HG02678 (cell line): ENCODE data around the gene SIK3.

Source experiments
- ATAC-seq: cut with Tn5 transposase; IDR thresholded peaks from one replicate; pipeline ENCODE4 v1.9.1; 2021; ENCODE audit warnings: mild to moderate bottlenecking, moderate library complexity; ENCODE audit not compliant: unreplicated experiment

SIK3 gene

DNA sequence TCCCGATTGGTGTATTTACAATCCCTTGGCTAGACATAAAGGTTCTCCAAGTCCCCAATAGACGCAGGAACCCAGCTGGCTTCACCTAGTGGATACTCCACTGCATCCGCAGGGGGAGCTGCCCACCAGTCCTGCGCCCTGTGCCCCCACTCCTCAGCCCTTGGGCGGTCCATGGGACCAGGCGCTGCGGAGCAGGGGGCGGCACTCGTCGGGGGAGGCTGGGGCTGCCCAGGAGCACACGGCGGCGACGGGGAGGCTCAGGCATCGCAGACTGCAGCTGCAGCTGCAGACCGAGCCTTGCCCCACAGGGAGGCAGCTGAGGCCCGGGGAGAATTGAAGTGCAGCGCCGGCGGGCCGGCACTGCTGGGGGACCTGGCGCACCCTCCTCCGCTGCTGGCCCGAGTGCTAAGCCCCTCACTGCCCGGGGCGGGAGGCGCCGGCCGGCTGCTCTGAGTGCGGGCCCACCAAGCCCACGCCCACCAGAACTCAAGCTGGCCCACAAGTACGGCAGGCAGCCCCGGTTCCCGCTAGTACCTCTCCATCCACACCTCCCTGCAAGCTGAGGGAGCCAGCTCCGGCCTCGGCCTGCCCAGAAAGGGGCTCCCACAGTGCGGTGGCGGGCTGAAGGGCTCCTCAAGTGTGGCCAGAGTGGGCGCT, 12.2 kb upstream of the SIK3 start:
- no peak for ATAC-seq

DNA sequence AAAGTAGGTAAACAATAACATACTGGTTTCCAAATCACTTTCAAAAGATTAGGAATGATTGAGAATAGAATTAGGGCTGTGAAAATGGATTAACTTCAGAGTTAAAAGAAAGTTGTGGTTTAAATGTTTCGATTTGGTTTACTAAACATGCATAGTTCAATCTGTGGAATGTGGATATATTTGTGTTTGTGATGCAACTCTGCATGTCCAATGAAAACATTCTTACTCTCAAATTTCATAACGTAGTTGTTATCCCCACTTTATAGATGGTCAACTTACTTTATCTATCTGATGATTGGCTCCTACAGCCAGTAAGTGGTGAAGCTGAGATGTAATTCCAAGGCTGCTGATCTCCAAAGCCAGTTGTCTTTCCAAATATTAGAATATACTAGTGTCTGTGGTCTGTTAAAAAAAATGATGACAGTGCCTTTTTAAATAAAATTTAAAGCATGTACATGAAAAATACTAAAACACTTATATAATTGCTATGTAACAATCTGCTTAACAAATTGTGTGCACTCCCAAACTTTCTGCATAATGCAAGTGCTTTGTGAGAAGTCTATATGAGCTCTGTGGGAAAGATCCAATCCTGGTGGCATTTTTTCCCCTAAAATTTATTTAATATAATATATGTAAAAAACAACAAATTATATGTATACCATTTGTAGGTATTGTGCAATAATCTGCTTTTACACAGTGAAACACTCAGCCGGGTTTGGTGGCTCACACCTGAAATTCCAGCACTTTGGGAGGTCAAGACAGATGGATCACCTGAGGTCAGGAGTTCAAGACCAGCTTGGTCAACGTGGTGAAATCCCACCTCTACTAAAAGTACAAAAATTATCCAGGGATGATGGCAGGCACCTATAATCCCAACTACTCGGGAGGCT, 9.7 kb upstream of the SIK3 start:
- no peak for ATAC-seq

DNA sequence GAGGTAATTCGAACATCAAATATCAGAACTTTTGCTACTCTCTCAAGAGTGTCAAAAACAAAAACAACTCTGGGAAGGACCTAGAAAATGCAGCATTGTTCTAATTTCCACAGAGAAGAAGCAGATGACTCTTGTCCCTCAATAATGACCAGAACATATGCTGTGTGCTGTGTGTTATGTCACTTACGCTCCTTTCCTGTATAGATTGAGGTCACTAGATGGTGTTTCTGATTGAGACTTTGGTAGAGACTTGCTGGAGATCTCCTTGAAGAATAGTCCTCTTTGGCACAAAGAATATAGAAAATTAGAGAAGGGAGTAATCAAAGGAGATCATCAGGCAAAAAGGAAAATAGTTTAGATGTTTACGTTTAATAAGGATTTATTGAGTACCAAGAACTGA, 2.3 kb upstream of the SIK3 start:
- no peak for ATAC-seq

DNA sequence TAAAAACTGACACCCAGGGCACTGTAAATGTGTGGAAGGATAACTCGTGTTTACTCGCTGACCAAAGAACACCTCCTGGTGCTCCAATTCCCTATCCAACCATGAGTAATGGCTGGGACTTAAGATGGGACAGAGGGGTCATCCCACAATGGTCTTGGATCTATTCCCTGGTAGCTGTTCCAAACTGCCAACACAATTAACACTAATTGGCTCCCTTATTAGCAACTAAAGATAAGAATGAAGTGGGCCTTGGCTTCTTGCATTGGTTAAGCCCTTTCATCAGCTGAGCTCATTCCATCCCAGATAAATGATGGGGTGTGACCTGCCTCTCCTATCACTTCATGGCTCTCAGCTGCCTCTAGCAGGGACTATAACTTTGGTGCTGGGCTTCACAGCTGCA, 1.5 kb upstream of the SIK3 start:
- no peak for ATAC-seq

DNA sequence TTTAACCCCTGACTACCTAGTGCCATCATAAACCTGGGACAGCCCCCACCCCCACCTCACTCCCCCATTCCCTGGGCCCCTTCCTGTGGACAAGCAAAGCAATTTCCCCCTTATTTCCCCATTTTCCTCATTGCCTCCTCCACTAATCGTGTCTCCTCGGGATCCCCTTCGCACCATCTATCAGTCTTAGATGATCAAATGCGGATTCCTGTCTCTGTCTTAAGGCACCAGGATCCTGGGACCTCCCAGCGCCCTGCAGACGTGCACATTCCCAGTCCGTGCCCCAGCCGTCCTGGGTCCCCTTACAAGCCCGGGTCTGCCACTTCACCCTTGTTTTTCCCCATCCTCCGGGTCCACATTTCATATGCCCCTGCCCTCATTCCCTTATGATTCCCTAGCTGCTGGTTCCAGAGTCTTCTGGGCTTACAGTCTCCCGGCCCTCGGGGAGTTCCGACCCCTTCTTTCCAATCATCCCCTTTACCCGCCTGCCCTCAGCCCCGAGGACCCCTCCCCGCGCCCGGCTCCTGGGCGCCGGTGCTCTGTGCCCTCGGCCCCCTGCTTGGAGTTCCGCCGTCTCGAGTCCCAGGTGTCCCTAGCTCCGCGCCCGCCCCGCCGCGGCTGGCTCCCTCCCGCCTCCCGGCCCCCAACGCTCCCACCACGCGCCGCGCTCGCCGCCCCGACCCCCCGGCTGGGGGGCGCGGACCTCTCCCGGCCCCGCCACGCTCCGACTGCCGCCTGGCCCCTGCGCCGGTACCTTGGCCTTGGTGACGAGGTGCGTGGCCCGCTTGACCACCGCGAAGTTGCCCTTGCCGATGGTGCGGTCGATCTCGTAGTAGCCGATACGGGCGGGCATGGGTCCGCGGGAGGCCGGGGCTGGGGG, 599 bp downstream of the SIK3 start:
- ATAC-seq: peak; percentile 22

DNA sequence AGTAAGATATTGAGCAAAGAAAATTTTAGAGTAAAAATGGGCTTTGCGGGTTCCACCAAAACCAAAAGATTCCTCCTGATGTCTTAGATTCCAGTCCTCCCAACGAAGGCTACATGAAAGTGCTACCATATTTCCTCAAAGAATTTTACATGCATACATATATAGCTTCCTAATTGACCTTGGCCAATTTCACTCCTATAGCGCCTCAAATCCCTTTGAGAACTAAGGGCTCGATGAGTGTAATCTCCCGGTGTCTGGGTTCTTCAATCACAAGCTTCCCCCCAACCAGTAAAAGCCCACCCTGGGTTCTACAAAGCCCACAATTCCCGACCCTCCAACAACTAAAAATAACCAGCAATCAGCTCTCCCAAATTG, 1.2 kb downstream of the SIK3 start:
- ATAC-seq: no peak

DNA sequence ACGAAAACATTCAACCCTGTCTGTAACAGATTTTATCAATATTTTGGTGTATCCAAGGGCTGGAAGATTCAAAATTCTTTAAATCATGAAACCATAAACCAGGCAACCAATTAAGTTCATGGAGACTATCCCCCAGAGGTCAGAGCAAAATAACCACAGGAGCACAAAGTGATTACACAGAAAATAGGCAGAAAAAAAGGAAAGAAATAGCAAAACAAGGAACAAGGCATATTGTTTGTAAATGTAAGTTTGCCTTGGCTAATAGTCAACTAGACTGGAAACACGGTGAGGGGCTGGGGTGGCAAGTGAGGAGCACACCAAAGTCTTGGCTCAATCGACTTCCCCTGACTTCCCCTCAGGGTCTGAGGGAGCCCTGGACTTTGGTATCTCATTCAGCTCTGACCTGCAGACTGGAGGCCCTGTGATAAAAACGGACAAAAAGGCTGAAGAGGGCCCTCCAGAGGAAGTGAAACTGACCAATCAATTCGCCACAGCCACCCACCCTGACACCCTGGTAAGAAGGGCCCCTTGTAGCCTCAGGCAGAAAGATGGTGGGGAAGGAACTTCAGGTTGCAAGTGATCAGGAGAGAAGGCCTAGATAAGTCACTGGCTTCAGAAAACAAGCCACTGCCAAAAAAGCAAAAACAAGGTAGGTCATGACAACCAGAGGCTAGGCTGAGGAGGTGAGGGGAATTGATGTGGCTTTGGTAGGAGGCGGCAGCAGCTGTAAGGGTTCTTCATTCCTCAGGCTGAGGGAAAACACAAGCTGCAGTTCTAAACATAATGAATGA, 1.8 kb downstream of the SIK3 start:
- no peak for ATAC-seq

DNA sequence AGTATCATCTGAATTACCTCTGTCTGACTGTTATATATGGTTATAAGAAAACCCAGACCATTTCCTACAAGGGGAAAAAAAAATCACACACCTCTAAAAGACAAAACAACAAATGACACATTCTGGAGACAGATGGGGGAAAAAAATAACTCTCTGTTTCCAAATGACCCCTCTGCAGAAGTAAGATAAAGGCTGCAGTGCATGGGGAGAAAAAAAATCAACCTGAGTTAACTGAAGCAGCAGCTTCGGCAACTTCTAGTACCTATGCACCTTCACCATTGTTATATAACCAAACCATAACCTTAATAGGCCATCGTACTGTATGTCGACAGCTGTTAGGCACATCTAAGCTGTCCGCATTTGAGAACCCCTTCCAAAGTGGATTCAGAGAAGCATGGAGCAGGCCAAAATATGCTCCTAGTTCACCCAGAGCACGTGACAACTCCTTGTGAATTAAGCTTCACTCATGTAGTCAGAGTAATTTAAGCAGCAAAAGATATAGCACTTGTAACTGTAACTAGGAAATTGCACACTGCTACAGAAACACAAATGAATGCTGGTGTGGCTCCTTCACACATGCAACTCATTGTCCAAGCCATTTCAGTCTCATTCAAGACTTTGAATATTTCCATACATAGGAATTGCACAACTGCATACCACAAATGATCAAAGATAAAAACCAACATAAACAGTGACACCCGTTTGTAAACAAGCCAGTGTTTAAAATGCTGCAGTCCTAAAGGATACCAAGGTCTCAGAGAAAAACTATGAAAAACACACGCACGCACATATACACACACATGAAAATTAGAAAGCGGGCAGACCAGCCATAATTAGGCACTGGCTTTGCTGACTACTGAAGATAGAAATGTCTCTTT, 2.7 kb downstream of the SIK3 start:
- ATAC-seq: no peak

DNA sequence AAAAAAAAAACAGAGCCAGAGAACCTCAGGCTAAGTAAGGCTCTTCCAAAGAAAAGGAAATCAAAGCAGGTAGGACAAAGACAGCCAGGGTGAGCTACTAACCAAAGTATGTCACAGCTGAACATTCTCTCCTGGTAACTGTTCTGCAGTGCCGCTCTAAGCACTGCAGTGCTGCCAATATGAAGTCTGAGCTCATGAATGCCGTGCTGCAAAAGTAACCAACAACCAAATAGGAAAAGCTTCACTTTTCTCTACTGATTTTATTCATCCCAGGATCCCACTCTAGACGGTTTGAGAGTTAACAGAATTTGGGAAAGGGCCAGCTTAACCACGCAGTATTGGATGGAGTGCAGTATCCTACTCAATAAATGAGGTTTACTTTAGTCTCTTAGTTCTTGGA, 3.5 kb downstream of the SIK3 start:
- no peak for ATAC-seq

DNA sequence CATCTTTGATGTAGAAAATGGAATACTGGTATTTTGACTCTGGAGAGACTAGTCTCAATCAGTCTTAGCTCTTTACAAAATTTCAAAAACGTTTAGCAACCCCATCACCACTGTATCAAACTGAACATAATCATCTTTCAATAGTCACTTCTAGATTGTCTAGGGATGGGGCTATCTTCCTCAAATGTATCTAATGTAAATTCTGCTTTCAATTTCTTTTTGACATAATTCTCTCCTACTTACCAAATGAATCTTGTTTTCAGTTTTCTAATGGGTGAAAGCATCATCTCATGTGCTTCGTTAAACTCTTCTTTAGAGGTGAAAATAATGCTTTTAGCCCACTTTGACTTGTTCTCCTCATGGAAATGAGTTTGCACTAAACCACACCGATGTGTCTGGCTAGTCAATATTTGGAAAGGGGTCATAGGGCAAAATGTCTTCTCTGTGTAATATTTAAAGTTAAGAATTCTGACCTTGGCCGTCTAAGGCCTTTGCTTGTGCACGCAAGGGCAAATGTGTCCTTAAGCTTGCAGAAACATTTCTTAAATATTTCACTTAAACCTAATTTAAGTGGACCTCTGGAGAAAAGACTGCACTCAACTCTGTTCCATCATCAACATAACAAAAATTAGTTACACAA, 5.2 kb downstream of the SIK3 start:
- ATAC-seq: no peak

DNA sequence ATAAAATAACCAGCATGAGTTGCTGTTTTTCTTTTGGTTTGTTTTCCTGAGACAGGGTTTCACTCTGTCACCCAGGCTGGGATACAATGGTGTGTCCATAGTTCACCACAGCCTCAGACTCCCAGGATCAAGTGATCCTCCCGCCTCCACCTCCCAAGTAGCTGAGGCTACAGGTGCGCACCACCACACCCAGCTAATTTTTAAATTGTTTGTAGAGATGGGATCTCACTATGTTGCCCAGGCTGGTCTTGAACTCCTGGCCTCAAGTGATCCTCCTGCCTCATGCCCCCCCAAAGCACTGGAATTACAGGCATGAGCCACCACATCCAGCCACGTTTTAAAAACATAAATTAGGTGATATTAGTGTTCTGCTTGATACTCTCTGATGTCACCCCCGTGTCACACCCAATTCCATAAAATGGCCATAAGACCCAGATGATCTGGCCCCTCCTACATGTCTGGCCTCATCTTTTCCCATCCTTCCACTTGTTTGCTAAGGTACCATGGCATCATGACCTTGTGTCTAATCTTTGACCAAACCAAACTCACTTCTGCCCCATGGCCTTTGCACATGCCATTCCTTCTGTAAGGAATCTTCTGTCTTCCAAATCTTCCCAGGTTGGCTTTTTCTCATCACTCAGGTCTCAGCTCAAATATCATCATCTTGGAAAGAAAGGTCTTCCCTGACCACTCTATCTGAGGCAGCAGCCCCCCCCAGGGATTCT, 6.3 kb downstream of the SIK3 start:
- no peak for ATAC-seq

DNA sequence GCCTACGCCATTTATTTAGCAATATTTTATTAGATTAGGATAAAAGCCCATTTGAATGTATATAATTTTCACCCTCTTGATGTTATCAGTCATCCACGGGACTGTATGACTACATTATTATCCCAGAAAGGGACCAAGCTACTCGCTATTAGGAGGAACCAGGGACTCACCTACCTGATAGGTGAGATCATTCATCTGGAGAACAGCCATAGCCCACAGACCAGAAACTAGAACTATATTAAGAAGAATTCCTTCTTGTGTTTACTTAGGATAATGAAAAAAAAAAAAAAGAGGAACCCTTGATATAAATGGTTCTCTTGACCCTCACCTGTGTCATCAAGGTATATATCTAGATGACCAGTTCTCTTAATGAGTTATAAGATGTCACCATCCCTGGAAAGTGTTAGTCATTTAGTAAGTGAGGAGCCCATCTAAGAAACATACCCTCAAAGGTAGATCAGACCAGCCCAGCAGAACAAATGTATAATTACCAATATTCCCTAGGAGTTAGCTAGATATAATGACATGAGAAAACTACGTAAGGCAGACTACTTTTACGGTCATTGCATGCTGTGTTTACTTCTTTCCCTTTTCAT, 8.0 kb downstream of the SIK3 start:
- ATAC-seq: no peak

DNA sequence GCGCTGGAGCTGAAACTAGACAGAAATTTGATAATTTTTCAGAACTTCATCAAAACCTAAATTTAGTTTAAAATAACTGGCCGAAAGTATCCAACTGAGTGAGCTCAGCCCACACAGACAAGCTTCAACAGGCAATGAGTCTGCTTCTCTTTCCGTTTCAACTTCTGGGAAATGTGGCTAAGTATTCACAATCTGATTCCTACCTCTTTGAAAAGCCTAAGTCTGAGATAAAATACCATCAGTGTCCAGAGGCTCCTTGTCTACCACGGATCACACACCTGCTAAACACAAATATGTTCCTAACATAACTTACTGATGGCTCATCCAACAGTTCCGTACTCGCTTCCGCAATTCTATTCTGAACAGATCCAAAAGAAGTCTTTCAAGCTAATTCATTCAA, 8.5 kb downstream of the SIK3 start:
- ATAC-seq: no peak

DNA sequence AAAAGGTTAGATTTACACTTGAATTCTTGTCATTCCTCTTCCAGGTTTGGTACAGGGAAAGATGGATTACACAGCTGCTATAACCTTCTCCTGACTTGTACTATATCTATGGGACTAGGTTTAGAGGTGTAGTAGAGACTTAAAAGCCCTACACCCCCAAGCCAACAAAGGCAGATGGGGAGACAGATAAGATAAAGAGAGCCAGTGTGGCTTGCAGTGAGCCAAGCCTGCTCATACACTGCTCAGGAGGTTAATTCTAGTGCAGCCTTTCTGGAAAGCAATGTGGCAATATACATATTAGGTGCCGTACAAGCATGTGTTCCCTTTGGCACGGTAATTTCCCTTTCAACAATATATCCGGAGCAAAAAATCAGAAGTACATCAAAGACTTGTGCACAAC, 10.8 kb downstream of the SIK3 start:
- no peak for ATAC-seq

DNA sequence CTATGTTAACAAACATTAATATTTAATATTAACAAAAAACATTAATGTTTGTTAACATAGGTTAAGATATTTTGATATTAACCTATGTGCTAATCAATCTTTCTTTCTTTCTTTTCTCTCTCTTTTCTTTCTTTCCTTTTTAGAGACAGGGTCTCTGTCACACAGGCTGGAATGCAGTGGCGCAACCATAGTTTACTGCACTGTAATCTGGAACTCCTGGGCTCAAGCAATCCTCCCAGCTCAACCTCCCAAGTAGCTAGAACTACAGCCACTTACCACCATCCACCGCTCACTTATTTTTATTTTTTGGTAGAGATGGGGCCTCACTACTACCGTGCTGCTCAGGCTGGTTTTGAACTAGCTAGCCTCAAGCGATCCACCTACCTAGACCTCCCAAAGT, 13.2 kb downstream of the SIK3 start:
- ATAC-seq: no peak

DNA sequence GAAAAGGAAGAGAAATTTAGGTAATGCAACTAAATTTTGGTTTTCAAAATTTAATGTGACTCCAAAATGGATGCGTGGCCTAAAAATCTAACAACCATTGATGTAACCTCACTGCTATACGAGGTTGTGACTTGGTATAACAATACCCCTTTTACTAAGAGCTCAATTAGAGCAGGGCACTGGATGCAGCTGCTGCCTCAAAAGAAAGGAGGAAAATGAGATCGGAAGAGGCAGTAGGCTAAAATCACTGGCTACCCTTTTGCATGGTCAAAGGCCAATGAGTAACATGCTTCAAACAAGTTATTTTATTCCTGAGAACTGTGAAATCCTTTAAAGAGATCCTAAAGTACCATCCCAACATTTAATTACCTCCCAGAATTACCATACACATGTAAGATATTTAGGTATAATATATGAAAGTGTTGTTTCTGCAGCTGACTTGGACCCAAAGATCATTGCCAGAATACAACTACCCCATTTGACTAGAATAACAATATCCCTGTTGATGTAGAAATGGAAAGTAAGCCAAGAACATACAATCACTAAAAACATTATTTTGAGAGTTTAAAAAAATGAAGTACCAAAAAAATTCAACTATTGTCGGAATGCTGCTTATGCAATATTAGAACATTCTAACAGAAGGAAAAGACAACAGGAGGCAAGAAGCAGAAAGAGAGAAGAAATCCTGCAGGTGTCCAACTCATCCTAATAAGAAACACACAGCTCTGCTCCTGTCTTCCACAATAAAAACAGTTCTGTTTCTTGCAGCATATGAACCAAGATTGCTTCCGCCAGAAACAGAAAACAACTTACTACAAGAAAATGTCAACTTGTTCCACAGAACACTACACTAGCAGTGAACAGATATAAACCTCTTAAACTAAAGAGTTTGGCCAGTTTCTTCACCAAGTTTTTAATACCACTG, 15.0 kb downstream of the SIK3 start:
- no peak for ATAC-seq

DNA sequence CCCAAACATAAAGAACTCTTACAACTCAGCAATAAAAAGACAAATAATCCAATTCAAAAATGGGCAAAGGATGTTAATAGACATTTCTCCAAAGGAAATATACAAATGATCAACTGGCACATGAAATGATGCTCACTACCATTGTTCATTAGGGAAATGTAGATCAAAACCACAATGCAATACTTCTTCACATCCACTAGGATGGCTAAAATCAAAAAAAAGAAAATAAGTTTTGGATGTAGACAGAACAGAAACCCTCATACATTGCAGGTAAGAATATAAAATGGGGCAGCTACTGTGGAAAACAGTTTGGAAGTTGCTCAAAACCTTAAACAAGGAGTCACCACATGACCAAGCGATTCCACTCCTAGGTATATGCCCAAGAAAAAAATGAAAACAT, 16.3 kb downstream of the SIK3 start:
- no peak for ATAC-seq
